HG03045 (cell line): Measurements from ENCODE around the gene ANKRD63.

ENCODE experiments used
- ATAC-seq: cut with Tn5 transposase; IDR thresholded peaks from one replicate; pipeline ENCODE4 v1.9.1; 2021; ENCODE audit warnings: mild to moderate bottlenecking, moderate library complexity; ENCODE audit not compliant: unreplicated experiment

The ANKRD63 gene

GRCh38 chr15:40313531-40314398 lies 30.9 kb upstream of the ANKRD63 start:
- no peak for ATAC-seq

- ATAC-seq, result no peak
These were observed 29.7 kb upstream of the ANKRD63 start for GRCh38 chr15:40312370-40313158.

- ATAC-seq, result no peak
These were observed 28.1 kb upstream of the ANKRD63 start for GRCh38 chr15:40310993-40311392.

- ATAC-seq, result no peak
These were observed 27.4 kb upstream of the ANKRD63 start for GRCh38 chr15:40310001-40310959.

- no peak for ATAC-seq
These were observed 26.5 kb upstream of the ANKRD63 start for GRCh38 chr15:40309344-40309862.

GRCh38 chr15:40307421-40308211 lies 24.8 kb upstream of the ANKRD63 start, which contains the start of gene PLCB2:
TSS of gene PLCB2 (minus strand) at chr15:40307935. CDS start at chr15:40307672, 263 bp downstream.
- peak; percentile 36 for ATAC-seq

- ATAC-seq, result no peak
These were observed 24.0 kb upstream of the ANKRD63 start for GRCh38 chr15:40306908-40307307.

- no peak for ATAC-seq
These were observed 23.5 kb upstream of the ANKRD63 start for GRCh38 chr15:40306371-40306770.

- no peak for ATAC-seq
These were observed 22.4 kb upstream of the ANKRD63 start for GRCh38 chr15:40305281-40305680.

- no peak for ATAC-seq
These were observed 20.7 kb upstream of the ANKRD63 start for GRCh38 chr15:40303576-40303975.

- no peak for ATAC-seq
These were observed 20.1 kb upstream of the ANKRD63 start for GRCh38 chr15:40302981-40303380.

- no peak for ATAC-seq
These were observed 19.5 kb upstream of the ANKRD63 start for GRCh38 chr15:40302288-40302886.

- ATAC-seq, result no peak
These were observed 18.8 kb upstream of the ANKRD63 start for GRCh38 chr15:40301467-40302179.

GRCh38 chr15:40300771-40301170 lies 17.9 kb upstream of the ANKRD63 start:
- no peak for ATAC-seq

- ATAC-seq, result no peak
These were observed 17.5 kb upstream of the ANKRD63 start for GRCh38 chr15:40300367-40300766.

GRCh38 chr15:40298216-40298935 lies 15.5 kb upstream of the ANKRD63 start:
- ATAC-seq, result no peak

- ATAC-seq, result no peak
These were observed 14.5 kb upstream of the ANKRD63 start for GRCh38 chr15:40297356-40297755.
